ENCODE results near the gene CDV3.

DNA sequence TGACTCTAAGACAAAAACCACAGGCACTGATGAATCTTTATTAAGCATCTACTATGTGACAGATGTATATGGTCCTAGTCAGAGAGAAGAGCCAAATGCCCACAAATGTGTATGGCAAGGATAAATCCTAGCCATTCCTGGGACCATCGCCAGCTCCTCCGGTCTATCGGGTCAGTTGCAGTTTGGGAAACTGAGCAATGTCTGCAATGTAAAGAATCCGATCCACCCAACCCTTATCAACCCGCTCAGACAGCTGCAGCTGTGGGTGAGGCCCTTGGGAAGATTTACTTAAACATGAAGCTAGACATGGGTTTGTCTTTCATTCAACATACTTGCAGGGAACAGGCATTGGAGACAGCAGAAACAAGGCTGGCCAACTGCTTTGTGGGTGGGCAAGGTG lies 40.5 kb upstream of the CDV3 start:
- no peak for TF ChIP-seq GATA2 (IDR thresholded peaks at IDR 0.05; ENCODE audit: low read depth, low read length)
- TF ChIP-seq GATA3 (IDR thresholded peaks at IDR 0.05; ENCODE audit: low read depth, low read length): no peak
